GM12878 (cell line): Measurements from ENCODE around the gene COL11A1. TPM values are rescaled to one million over a fixed set of nuclear protein-coding genes. Genes with fewer than 3 reads are reported as not detected.

Source experiments
- ATAC-seq: fragments of 200-7000 bp; cut with Tn5 transposase; 3 replicates; pipeline ENCODE4 v1.9.1; 2020; ENCODE audit warnings: mild to moderate bottlenecking, moderate library complexity
- BruUV-seq: library from RNA; stranded (reverse); fragments of 400-500 nt; replicated peaks from 2 replicates; lab custom pipeline; 2021; lab: Mats Ljungman, UMichigan
- CTCF ChIA-PET: fragments of 300-600 bp; sonication (Branson Sonifier 250); formaldehyde crosslinking; extraction: SDS; loops from one replicate; lab custom pipeline; 2021; ENCODE audit warnings: inconsistent platforms; lab: Yijun Ruan, JAX
- POLR2A ChIA-PET: fragments of 350-600 bp; formaldehyde crosslinking; extraction: SDS; loops from one replicate; lab custom pipeline; 2021; ENCODE audit warnings: inconsistent platforms; lab: Charles Lee
- RAD21 ChIA-PET: fragments of 300-600 bp; sonication (Branson Sonifier 250); formaldehyde crosslinking; loops from one replicate; lab custom pipeline; 2023; ENCODE audit warnings: antibody characterized with exemption; ENCODE audit not compliant: unreplicated experiment; lab: Charles Lee
- SMC1A ChIA-PET: fragments of 300-600 bp; sonication (Branson Sonifier 250); formaldehyde crosslinking; loops from one replicate; lab custom pipeline; 2023; ENCODE audit not compliant: unreplicated experiment, uncharacterized antibody; lab: Charles Lee
- DNase-seq: peaks from one replicate; pipeline ENCODE4 v3.0.0-alpha.2; 2011; ENCODE audit warnings: low read depth, low spot score
- FAIRE-seq: peaks from 3 replicates; lab custom pipeline; 2011; peaks lifted over from hg19 to GRCh38; lab: Jason Lieb, UNC
- H2AFZ ChIP-seq: 2 replicates; pipeline ENCODE4 v1.6.0; 2011; ENCODE audit warnings: low read depth, low read length, control low read depth; ENCODE audit not compliant: control insufficient read depth
- H3K27ac ChIP-seq: 2 replicates; pipeline ENCODE4 v1.5.1; 2011; ENCODE audit warnings: control low read depth; ENCODE audit not compliant: control insufficient read depth, insufficient read depth
- H3K27me3 ChIP-seq, 2 experiments: replicated peaks in 1 of 2; 2 replicates each; pipeline versions ENCODE4 v1.6.0 to v1.6.1; 2011; ENCODE audit warnings: low read length in 1 of 2; ENCODE audit not compliant: control insufficient read depth in 2 of 2, insufficient read depth in 2 of 2
- H3K36me3 ChIP-seq, 2 experiments: 2 replicates each; pipeline ENCODE4 v1.5.1; 2011; ENCODE audit warnings: low read length in 1 of 2; ENCODE audit not compliant: control insufficient read depth in 2 of 2, insufficient read depth in 2 of 2
- H3K4me1 ChIP-seq: 2 replicates; pipeline ENCODE4 v1.6.1; 2011; ENCODE audit warnings: mild to moderate bottlenecking, low read length, moderate library complexity, mixed read lengths; ENCODE audit not compliant: control insufficient read depth, insufficient read depth
- H3K4me2 ChIP-seq: 2 replicates; pipeline ENCODE4 v1.6.0; 2011; ENCODE audit warnings: control low read depth; ENCODE audit not compliant: control insufficient read depth, insufficient read depth
- H3K4me3 ChIP-seq: fragments of 200-600 bp; sonication (generic); 2 replicates; pipeline ENCODE4 v1.5.1; 2016
- H3K79me2 ChIP-seq: 2 replicates; pipeline ENCODE4 v1.6.0; 2011; ENCODE audit warnings: low read length; ENCODE audit not compliant: control insufficient read depth, insufficient read depth
- H3K9ac ChIP-seq: 2 replicates; pipeline ENCODE4 v1.8.0; 2011; ENCODE audit warnings: low read length, control low read depth, mixed read lengths; ENCODE audit not compliant: control insufficient read depth, insufficient read depth
- H3K9me3 ChIP-seq: replicated peaks from 3 replicates; pipeline ENCODE4 v1.5.1; 2011; ENCODE audit warnings: mild to moderate bottlenecking, low read length; ENCODE audit not compliant: control insufficient read depth, insufficient read depth
- H4K20me1 ChIP-seq: 2 replicates; pipeline ENCODE4 v1.6.0; 2011; ENCODE audit not compliant: control insufficient read depth, insufficient read depth
- CEBPZ ChIP-seq: fragments of 150-350 bp; IDR thresholded peaks from 2 replicates; pipeline ENCODE4 v1.6.1; 2016; ENCODE audit warnings: low read depth, low read length
- E2F4 ChIP-seq: IDR thresholded peaks from 2 replicates; pipeline ENCODE4 v1.6.1; 2012; ENCODE audit warnings: low read depth, low read length, improper control_type of control experiment
- LARP7 ChIP-seq: fragments of 450-650 bp; IDR thresholded peaks from 2 replicates; pipeline ENCODE4 v1.6.1; 2017; ENCODE audit warnings: mild to moderate bottlenecking
- MAX ChIP-seq: IDR thresholded peaks from 2 replicates; pipeline ENCODE4 v1.6.1; 2012; ENCODE audit warnings: low read depth, low read length, improper control_type of control experiment
- MYB ChIP-seq: fragments of 150-350 bp; IDR thresholded peaks from 2 replicates; pipeline ENCODE4 v1.6.1; 2014; ENCODE audit warnings: mild to moderate bottlenecking, low read depth, low read length, borderline replicate concordance
- PAX8 ChIP-seq: fragments of 450-650 bp; IDR thresholded peaks from 2 replicates; pipeline ENCODE4 v1.6.1; 2017; ENCODE audit warnings: mild to moderate bottlenecking, moderate library complexity
- RB1 ChIP-seq: fragments of 450-650 bp; formaldehyde crosslinking; IDR thresholded peaks from 2 replicates; pipeline ENCODE4 v1.6.1; 2017; ENCODE audit warnings: mild to moderate bottlenecking, borderline replicate concordance
- ZNF217 ChIP-seq: fragments of 450-650 bp; IDR thresholded peaks from 2 replicates; pipeline ENCODE4 v1.6.1; 2017; ENCODE audit warnings: antibody characterized with exemption, mild to moderate bottlenecking
- ZNF687 ChIP-seq: fragments of 450-650 bp; IDR thresholded peaks from 2 replicates; pipeline ENCODE4 v1.6.1; 2017; ENCODE audit warnings: mild to moderate bottlenecking, moderate library complexity
- WGBS: methylation state at CpG from one replicate; pipeline ENCODE4 v1.1.6; 2016; ENCODE audit warnings: low lambda C conversion rate; ENCODE audit not compliant: insufficient replicate concordance, insufficient coverage; ENCODE audit errors: missing lambda C conversion rate; 5-methylcytosine and 5-hydroxymethylcytosine counted together
- in situ Hi-C: fragments of 300-500 bp; cut with MboI; formaldehyde crosslinking; loops from 9 replicates; pipeline ENCODE4 v1.14.3; 2018; ENCODE audit warnings: mixed read lengths
- intact Hi-C: fragments of 100-400 bp; cut with micrococcal nuclease; formaldehyde crosslinking; loops from one replicate; pipeline ENCODE4 v1.14.2; 2022; ENCODE audit not compliant: unreplicated experiment
- polyA plus RNA-seq, 11 experiments: library from polyadenylated mRNA; depleted of rRNA in 4 of 11; unstranded in 6 of 11; stranded (reverse) in 5 of 11; fragments of >200 nt; fragmentation: Nextera tagmentation in 4 of 11; fragmentation: Illumina TruSeq in 1 of 11; extraction: Ambion mirVana in 4 of 11; extraction: Trizol in 1 of 11; gene quantifications; 1 replicate in 1 of 11; 2 replicates in 10 of 11; pipeline versions ENCODE4 v1.2.1 to v1.2.3, GENCODE V29; 2011 to 2016; ENCODE audit warnings: inconsistent platforms in 2 of 11, missing spikeins in 2 of 11, low read depth in 1 of 11
- total RNA-seq, 4 experiments: library from RNA; depleted of rRNA in 3 of 4; stranded (reverse); fragments of >200 nt in 3 of 4; fragmentation: Illumina TruSeq in 1 of 4; extraction: Trizol in 1 of 4; gene quantifications; 2 replicates each; pipeline versions ENCODE4 v1.2.1 to v1.2.3, GENCODE V29; 2013 to 2021

The COL11A1 gene
- total and polyA plus RNA-seq, 10 of the 15 experiments (the other 5 are each of a cell fraction or from before 2014, with no cell fraction given): 0.11 TPM; not detected in 9

DNA sequence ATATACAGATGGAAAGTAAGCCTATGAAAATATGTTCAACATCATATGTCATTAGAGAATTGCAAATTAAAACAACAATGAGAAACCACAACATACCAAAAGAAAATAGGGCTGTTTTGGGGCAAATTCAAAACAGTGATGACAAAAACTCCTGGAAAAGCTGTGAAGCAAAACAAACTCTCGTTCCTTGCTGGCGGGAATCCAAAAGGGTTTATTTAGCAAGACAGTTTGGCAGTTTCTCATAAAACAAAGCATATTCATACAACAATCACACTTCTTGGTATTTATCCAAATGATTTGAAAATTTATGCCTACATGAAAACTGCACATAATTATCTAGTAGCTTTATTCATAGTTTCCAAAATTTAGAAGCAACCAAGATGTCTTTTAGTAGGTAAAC is 44.4 kb downstream of the COL11A1 start:
- FAIRE-seq (no peak), ATAC-seq (no peak), DNase-seq (no peak)
- Histone ChIP-seq H2AFZ (no peak overlapping the region), H3K36me3 (no peaks in the 10 kb centered on the region), H3K79me2 (no peaks in the 10 kb centered on the region), H4K20me1 (no peaks in the 10 kb centered on the region), H3K27me3 (no peaks in the 10 kb centered on the region), H3K9ac (no peak overlapping the region), H3K9me3 (no peaks in the 10 kb centered on the region), H3K4me2 (no peak overlapping the region), H3K27ac (no peak overlapping the region), H3K4me3 (no peak overlapping the region), H3K4me1 (no peaks in the 10 kb centered on the region)
- BruUV-seq: no TSS peak
- ChIA-PET RAD21 (no interaction called here), CTCF (no interaction called here), SMC1A (no interaction called here), POLR2A (no interaction called here)
- TF ChIP-seq PAX8 (no peak), RB1 (no peak), CEBPZ (no peak)
- intact Hi-C loops (no loop called here), in situ Hi-C loops (no loop called here)
- WGBS: 21% methylated on average over 2 of the region's 2 CpGs

DNA sequence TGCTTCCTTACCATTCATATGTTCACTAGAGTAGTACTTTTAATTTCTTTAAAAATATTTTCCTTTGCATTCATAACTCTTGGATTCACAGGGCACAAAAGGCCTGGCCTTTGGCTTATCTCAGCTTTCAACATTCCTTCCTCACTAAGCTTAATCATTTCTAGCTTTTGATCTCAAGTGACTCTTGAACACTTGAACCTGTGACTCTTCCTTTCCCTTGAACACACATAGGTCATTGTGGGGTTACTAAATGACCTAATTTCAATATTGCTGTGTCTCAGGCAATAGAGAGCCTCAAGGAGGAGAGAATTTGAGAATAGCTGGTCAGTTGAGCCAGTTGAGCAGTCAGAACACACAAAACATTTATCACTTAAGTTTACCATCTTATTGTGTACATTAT is 49.9 kb downstream of the COL11A1 start:
- BruUV-seq: no TSS peak
- DNase-seq: no peak
- Histone ChIP-seq H3K9ac (no peak overlapping the region), H3K9me3 (no peaks in the 10 kb centered on the region), H3K4me2 (no peak overlapping the region), H4K20me1 (no peaks in the 10 kb centered on the region), H2AFZ (no peak overlapping the region), H3K4me1 (no peaks in the 10 kb centered on the region), H3K4me3 (no peak overlapping the region), H3K27ac (no peak overlapping the region), H3K36me3 (no peaks in the 10 kb centered on the region), H3K79me2 (no peaks in the 10 kb centered on the region), H3K27me3 (no peaks in the 10 kb centered on the region; a peak in 1 of 4 replicates)
- POLR2A ChIA-PET: no interaction called here
- SMC1A ChIA-PET: no interaction called here
- RAD21 ChIA-PET: interaction anchor here (1.2 kb wide), 1 partner anchor 403 kb away, joined by 3 read pairs; no protein-coding TSS in a partner anchor
- intact Hi-C loops: no loop called here
- no peak for ATAC-seq
- CTCF ChIA-PET: interaction anchor here (0.6 kb wide), 1 partner anchor 452 kb away, joined by 3 read pairs; no protein-coding TSS in a partner anchor
- in situ Hi-C loops: no loop called here
- no peak for FAIRE-seq
- TF ChIP-seq MAX (no peak), E2F4 (no peak), MYB (no peak), ZNF687 (no peak), LARP7 (no peak), ZNF217 (no peak)
